Measurements from ENCODE around the gene GK.

DNA sequence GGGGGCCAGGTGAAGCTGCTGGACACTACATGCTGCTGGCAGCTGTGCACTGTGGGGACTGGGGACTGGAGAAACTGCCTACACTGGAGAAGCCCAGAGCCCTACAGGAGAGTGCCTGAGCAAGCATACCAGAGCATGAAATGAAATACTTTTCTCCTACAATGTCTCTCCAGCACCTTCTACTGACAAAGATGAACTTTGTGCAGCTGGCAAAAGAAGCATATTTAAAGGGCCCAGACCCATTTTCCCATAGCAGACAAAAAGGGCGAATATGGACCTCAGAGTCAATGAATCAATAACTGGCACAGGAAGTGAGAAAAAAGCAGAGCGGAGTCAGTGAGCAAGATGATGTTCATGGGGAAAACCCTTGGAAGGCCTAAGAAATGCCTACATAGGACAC is 30.9 kb upstream of the GK start:
- TF ChIP-seq, protein P1, sequence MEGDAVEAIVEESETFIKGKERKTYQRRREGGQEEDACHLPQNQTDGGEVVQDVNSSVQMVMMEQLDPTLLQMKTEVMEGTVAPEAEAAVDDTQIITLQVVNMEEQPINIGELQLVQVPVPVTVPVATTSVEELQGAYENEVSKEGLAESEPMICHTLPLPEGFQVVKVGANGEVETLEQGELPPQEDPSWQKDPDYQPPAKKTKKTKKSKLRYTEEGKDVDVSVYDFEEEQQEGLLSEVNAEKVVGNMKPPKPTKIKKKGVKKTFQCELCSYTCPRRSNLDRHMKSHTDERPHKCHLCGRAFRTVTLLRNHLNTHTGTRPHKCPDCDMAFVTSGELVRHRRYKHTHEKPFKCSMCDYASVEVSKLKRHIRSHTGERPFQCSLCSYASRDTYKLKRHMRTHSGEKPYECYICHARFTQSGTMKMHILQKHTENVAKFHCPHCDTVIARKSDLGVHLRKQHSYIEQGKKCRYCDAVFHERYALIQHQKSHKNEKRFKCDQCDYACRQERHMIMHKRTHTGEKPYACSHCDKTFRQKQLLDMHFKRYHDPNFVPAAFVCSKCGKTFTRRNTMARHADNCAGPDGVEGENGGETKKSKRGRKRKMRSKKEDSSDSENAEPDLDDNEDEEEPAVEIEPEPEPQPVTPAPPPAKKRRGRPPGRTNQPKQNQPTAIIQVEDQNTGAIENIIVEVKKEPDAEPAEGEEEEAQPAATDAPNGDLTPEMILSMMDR (IDR thresholded peaks at IDR 0.05; ENCODE audit: insufficient read depth, low read length): no peak
- TF ChIP-seq POLR2AphosphoS5 (IDR thresholded peaks at IDR 0.05; ENCODE audit: low read depth): no peak
- TF ChIP-seq GABPA (IDR thresholded peaks at IDR 0.05; ENCODE audit: low read depth): no peak
